ENCODE results near the gene NUP58.

The NUP58 gene

DNA sequence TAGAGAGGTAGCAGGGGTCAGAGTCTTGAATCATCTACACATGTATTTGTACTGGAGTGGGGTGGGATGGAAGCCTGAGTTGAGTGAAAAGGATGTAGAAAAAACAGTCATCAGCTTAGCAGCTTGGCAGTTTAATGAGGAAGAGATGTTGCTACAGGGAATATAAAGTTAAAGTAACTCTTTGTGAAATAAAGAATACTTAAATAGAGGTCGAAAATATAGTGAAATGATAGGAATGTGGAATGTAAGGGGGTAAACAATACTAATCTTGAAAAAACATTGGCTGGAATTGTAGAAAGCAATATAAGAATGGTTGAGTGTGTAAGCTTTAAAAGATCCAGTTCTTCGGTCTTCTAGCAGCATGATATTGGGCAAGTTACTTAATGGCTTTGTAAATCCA is 22.7 kb downstream of the NUP58 start:
- H3K9me2 ChIP-seq (replicated peaks; ENCODE audit: control insufficient read depth, low read length): no peaks in the 10 kb centered on the region
- no peak overlapping the region for H3K27ac ChIP-seq (ENCODE audit: low read depth, low read length)
- no peak for TF ChIP-seq EZH2phosphoT487 (IDR thresholded peaks at IDR 0.05; ENCODE audit: borderline replicate concordance, low read length)
- TF ChIP-seq CTCF (IDR thresholded peaks at IDR 0.05; ENCODE audit: low read depth, low read length, poor library complexity, severe bottlenecking): no peak
- no peaks in the 10 kb centered on the region for H3K79me2 ChIP-seq (ENCODE audit: control insufficient read depth, low read length)
- peaks cover 5% of the 10 kb centered on the region for H3F3A ChIP-seq (ENCODE audit: control insufficient read depth, insufficient read depth)
- H3K4me3 ChIP-seq (ENCODE audit: low read length): no peak overlapping the region
- H3K4me1 ChIP-seq (ENCODE audit: control insufficient read depth, low read length): no peaks in the 10 kb centered on the region
- peaks cover 96% of the 10 kb centered on the region for H3K36me3 ChIP-seq (ENCODE audit: control insufficient read depth, low read length)
- no peaks in the 10 kb centered on the region for H3K9me3 ChIP-seq (ENCODE audit: control insufficient read depth, insufficient read depth, low read length)
- H4K20me1 ChIP-seq (ENCODE audit: control insufficient read depth, insufficient read depth, low read depth, low read length): no peaks in the 10 kb centered on the region
- H3K27me3 ChIP-seq (ENCODE audit: control insufficient read depth, low read length): no peaks in the 10 kb centered on the region
- no peak overlapping the region for H3K4me2 ChIP-seq (ENCODE audit: low read length)

GRCh38 chr13:25329706-25330105 is 28.3 kb downstream of the NUP58 start:
- H3K27ac ChIP-seq (ENCODE audit: low read depth, low read length): no peak overlapping the region
- H3K79me2 ChIP-seq (ENCODE audit: control insufficient read depth, low read length): peaks cover 29% of the 10 kb centered on the region
- no peak overlapping the region for H3K4me2 ChIP-seq (ENCODE audit: low read length)
- H3K36me3 ChIP-seq (ENCODE audit: control insufficient read depth, low read length): peaks cover 98% of the 10 kb centered on the region
- no peak overlapping the region for H3K4me3 ChIP-seq (ENCODE audit: low read length)
- TF ChIP-seq EZH2phosphoT487 (IDR thresholded peaks at IDR 0.05; ENCODE audit: borderline replicate concordance, low read length): no peak
- TF ChIP-seq CTCF (IDR thresholded peaks at IDR 0.05; ENCODE audit: low read depth, low read length, poor library complexity, severe bottlenecking): no peak
- H3K4me1 ChIP-seq (ENCODE audit: control insufficient read depth, low read length): no peaks in the 10 kb centered on the region
- no peaks in the 10 kb centered on the region for H3K27me3 ChIP-seq (ENCODE audit: control insufficient read depth, low read length)
- peaks cover 5% of the 10 kb centered on the region; the same call in 1 of the 2 replicates for H3F3A ChIP-seq (ENCODE audit: control insufficient read depth, insufficient read depth)
- H3K9me2 ChIP-seq (replicated peaks; ENCODE audit: control insufficient read depth, low read length): no peaks in the 10 kb centered on the region
- H3K9me3 ChIP-seq (ENCODE audit: control insufficient read depth, insufficient read depth, low read length): no peaks in the 10 kb centered on the region
- 0 out of 2 replicates have a peak, but pooled peaks cover 3% of the 10 kb centered on the region for H4K20me1 ChIP-seq (ENCODE audit: control insufficient read depth, insufficient read depth, low read depth, low read length)

- Histone ChIP-seq H3K79me2 (ENCODE audit: control insufficient read depth, low read length) (peaks cover 35% of the 10 kb centered on the region), H3K9me2 (replicated peaks; ENCODE audit: control insufficient read depth, low read length) (no peaks in the 10 kb centered on the region)
Observed at GRCh38 chr13:25330541-25330940, 29.1 kb downstream of the NUP58 start.

More at GRCh38 chr13:25330541-25330940, 29.1 kb downstream of the NUP58 start:
- Histone ChIP-seq H3K4me2 (ENCODE audit: low read length) (no peak overlapping the region), H4K20me1 (ENCODE audit: control insufficient read depth, insufficient read depth, low read depth, low read length) (0 out of 2 replicates have a peak, but pooled peaks cover 3% of the 10 kb centered on the region), H3K4me3 (ENCODE audit: low read length) (no peak overlapping the region), H3K4me1 (ENCODE audit: control insufficient read depth, low read length) (no peaks in the 10 kb centered on the region), H3K9me3 (ENCODE audit: control insufficient read depth, insufficient read depth, low read length) (no peaks in the 10 kb centered on the region), H3K36me3 (ENCODE audit: control insufficient read depth, low read length) (peaks cover 96% of the 10 kb centered on the region), H3K27ac (ENCODE audit: low read depth, low read length) (no peak overlapping the region), H3K27me3 (ENCODE audit: control insufficient read depth, low read length) (no peaks in the 10 kb centered on the region), H3F3A (ENCODE audit: control insufficient read depth, insufficient read depth) (peaks cover 8% of the 10 kb centered on the region; the same call in 1 of the 2 replicates)
- TF ChIP-seq EZH2phosphoT487 (IDR thresholded peaks at IDR 0.05; ENCODE audit: borderline replicate concordance, low read length) (no peak), CTCF (IDR thresholded peaks at IDR 0.05; ENCODE audit: low read depth, low read length, poor library complexity, severe bottlenecking) (no peak)

All from DOHH2 (cell line).